Activated naive CD8-positive, alpha-beta T cell treated with anti-CD3 and anti-CD28 coated beads, Interleukin-2, amount 50 U/mL, for 16 hours (primary cell): Measurements from ENCODE around the gene TNFRSF4.
"Not testable (repeated sequence)": the region's sequence is repeated elsewhere in the genome, so short reads cannot be mapped to it uniquely, and the experiment has no call there.

ENCODE experiments used
- DNase-seq: peaks from one replicate; pipeline ENCODE4 v3.0.0-alpha.2; 2020; ENCODE audit warnings: low read depth, low spot score

Gene TNFRSF4

GRCh38 chr1:1203561-1204424, 10.2 kb downstream of the TNFRSF4 start:
- DNase-seq: no peak

- DNase-seq: no peak
Observed at GRCh38 chr1:1202831-1203560, 11.0 kb downstream of the TNFRSF4 start.

- DNase-seq: peak; percentile 70
Observed at GRCh38 chr1:1200876-1201810, 12.8 kb downstream of the TNFRSF4 start.

- DNase-seq: no peak
Observed at GRCh38 chr1:1199961-1200875, 13.7 kb downstream of the TNFRSF4 start.

- no peak for DNase-seq
Observed at GRCh38 chr1:1199141-1199960, 14.6 kb downstream of the TNFRSF4 start.

GRCh38 chr1:1198423-1199140, 15.4 kb downstream of the TNFRSF4 start:
- DNase-seq: no peak

- no peak for DNase-seq
Observed at GRCh38 chr1:1197551-1198422, 16.2 kb downstream of the TNFRSF4 start.

- DNase-seq: no peak
Observed at GRCh38 chr1:1197188-1197500, 16.8 kb downstream of the TNFRSF4 start.

- DNase-seq: no peak
Observed at GRCh38 chr1:1196431-1197187, 17.3 kb downstream of the TNFRSF4 start.

- not testable (repeated sequence) for DNase-seq
Observed at GRCh38 chr1:1195726-1196125, 18.2 kb downstream of the TNFRSF4 start.

- no peak for DNase-seq
Observed at GRCh38 chr1:1194723-1195122, 19.2 kb downstream of the TNFRSF4 start.

GRCh38 chr1:1191734-1192133, 22.2 kb downstream of the TNFRSF4 start:
- no peak for DNase-seq

- no peak for DNase-seq
Observed at GRCh38 chr1:1189111-1189510, 24.8 kb downstream of the TNFRSF4 start.

GRCh38 chr1:1187938-1188337, 26.0 kb downstream of the TNFRSF4 start:
- DNase-seq: no peak

- DNase-seq: no peak
Observed at GRCh38 chr1:1185101-1185765, 28.7 kb downstream of the TNFRSF4 start.

- no peak for DNase-seq
Observed at GRCh38 chr1:1183833-1184775, 29.8 kb downstream of the TNFRSF4 start.
